GM19239 (cell line): ENCODE data around the gene KMT2C.
A peak's percentile ranks its signal among the peaks of the same experiment; 100 is the strongest.
"Not testable (repeated sequence)": the region's sequence is repeated elsewhere in the genome, so short reads cannot be mapped to it uniquely, and the experiment has no call there.

Source experiments
- DNase-seq: peaks from one replicate; pipeline ENCODE4 v3.0.0; 2011; ENCODE audit warnings: low spot score; ENCODE audit not compliant: insufficient read length
- FAIRE-seq: peaks from 2 replicates; lab custom pipeline; 2011; peaks lifted over from hg19 to GRCh38; lab: Jason Lieb, UNC

Gene KMT2C

DNA sequence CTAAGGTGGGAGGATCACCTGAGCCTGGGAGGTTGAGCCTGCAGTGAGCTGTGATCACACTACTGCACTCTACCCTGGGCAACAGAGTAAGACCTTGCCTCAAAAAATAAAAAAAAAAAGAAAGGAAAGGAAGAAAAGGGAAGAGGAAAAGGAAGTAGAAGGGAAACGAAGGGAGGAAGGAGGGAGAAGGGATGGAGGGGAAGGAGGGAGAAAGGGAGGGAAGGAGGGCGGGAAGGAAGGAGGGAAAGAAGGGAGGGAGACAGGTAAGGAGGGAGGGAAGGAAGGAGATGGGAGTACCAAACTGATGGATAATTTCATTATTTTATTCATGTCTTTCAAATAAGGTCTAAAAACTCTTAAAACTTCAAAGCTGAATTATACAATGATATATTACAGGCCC is 106.3 kb downstream of the KMT2C start:
- DNase-seq, result no peak
- no peak for FAIRE-seq

DNA sequence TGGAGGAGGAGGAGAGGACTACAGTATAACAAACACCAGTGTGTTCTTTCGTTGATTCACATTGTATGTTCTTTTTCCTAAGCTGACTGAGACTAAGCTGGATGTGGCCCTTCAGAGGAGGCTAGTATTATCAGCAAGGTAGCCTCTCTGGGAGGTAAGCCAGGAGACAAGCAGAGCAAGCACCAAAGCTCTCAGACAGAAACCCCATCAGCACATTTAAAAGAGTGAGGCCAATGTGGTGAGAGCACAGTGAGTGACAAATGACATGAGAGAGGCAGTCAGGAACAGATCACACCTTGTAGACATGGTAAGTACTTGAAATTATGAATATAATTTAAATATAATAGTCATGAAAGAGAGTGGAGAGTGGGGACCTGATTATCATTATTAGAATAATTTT is 107.6 kb downstream of the KMT2C start:
- no peak for FAIRE-seq

DNA sequence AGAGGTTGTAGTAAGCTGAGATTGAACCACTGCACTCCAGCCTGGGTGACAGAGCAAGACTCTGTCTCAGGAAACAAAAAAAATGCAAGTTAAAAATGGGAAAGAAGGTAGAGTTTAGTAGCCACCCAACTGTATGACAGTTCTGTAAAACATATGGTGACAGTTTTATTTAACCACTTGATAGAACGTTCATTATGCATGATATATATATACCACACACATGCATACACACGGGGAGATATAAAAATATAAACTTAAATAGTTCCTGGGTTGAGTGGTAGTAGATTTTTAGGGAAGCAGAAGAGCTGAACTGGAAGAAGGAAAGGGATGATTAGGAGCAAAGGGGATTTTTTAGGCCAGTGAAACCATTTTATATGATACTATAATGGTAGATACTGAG is 120.0 kb downstream of the KMT2C start:
- DNase-seq, result no peak
- FAIRE-seq, result no peak

More for the DNA sequence above, 107.6 kb downstream of the KMT2C start:
- DNase-seq, result no peak

DNA sequence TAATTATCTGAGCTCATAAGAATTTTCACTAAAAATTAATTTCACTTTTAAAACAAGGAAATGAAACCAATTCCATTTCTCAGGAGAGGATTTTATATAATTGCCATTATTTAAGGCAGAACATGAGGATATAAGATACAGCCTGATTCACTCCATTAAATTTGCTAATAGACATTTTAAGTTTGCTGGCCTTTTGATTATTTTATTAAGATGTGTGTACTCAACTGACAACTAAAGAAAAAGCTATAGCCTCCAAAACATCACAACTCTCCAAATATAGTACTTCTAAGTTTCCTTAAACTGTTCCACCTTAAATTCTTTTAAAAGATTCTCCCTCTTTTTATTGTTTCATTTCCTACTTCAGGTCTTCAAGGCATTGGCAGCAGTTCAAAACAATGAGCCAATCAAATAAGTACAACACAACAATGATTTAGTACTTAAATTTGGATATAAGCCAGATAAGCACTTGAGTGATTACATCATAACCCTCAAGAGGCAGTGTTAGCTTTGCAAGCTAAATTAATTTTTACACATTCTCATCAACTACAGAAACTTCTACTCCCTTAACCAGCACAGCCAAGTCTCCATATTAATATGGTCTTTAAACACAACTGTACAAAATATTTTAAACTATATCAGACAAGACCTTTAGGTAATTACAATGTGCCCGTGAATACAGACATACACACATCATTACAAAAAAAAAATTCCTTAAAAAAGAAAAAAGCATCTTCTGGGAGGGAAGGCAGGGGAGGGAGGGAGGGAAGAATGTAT is 121.8 kb downstream of the KMT2C start:
- FAIRE-seq, result peak; percentile 81
- no peak for DNase-seq

DNA sequence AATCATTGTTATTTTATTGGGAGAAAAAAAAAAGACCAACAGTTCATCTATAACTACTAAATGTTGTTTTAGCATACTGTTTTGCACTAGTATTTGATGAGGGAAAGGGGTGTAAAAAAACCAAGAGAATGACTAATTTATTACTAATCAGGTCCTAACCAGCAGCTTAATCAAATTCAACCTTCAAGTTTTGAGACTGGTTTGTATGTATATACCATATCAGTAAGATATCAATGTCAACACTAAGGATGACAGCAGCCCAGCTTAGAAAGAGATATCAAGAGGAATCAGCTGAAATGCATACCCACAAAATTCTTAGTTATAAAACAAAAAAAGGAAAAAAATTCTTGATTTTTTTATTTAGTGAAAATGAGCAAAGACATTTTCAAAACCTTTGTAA is 122.6 kb downstream of the KMT2C start:
- FAIRE-seq (no peak), DNase-seq (no peak)

DNA sequence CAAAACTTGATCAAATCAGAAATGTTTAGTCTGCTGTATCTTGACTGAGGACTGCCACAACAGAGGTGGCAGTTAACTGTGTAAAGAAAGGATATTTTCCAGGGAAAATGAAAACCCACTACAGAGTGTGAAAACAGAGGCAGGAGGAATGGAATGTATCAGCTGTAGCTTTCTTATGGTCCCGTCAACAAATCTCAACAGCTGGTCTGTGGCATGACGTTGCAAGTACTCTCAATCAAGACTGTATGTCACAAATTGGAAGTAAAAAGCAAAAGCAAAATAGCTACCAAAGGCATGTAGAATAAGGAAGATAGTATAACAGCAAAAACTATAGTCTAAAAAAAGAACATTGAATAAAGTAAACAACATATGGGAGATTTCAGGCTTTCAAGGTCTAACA is 123.5 kb downstream of the KMT2C start:
- FAIRE-seq (no peak), DNase-seq (no peak)

DNA sequence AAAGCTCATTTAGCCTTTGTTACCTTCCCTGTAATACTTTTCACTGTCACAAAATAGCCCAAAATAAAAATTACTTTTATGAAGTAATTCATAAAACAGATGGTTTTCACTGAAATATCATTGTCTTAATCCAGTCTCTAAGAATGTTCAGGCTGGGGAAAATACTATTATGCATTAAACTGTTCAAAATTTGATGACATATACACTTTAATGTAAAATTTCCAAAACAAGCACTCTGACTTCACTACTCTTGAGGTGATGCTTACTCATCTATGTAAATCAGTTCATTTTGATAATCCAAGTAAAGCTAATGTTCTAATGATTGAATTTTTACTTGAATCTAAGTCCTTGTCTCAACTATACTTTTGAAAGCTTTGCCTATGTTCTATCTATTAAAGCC is 127.9 kb downstream of the KMT2C start:
- DNase-seq (no peak), FAIRE-seq (no peak)

DNA sequence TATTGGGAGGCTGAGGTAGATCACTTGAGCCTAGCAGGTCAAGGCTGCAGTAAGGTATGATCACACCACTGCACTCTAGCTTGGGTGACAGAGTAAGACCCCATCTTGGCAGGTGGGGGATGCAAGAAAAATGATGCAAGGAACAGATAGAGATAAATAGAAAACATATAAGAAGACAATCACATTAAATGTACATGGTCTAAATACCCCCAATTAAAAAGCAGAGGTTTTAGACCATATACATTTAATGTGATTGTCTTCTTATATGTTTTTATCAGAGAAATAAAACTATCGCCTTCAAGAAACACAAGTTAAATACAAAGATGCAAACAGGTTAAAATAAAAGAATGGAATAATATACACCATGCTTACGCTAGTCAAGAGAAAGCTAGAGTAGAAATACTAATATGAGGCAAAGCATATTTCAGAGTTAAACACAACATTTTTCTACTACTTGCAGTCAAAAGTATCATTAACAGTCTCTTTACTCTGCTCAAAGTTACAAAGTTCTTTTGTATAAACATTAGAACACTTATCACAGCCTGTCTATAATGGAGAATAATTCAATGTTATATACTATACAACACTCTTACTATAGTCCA is 136.2 kb downstream of the KMT2C start:
- not testable (repeated sequence) for DNase-seq, FAIRE-seq

DNA sequence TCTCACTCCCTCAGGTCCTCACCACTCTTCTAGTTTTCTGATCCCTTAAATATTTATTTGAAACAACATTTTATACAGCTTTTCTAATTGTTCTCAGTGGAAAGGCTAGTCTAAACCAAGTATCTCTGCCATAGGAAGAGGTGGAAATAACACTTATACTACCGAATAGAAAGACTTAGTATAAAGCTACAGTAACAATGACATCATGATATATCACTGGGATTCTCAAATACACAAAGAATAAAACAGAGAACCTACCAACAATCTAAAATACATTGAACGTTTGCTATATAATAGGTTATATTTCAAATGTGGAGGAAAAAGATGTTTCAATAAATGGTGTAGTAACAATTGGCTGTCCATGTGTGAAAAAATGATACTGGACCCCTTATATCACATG is 142.9 kb downstream of the KMT2C start:
- FAIRE-seq, result no peak
- no peak for DNase-seq

DNA sequence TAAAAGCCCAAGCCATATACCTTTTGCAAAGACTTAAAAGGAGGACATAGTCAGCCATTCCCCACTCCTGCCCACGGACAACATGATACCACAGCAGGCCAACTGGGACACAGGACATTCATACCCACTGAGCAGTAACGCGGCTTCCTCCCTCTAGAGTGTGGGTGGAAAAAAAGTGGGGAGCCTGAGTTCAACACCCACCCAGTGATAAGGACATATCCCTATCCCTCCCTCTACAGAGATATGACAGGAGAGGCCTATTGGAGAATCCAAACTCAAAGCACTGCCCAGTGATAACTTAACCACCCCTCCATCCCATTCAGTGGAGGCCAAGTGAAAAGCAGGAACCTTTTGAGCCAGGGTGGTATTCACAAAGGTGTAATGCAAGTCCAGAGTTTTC is 148.8 kb downstream of the KMT2C start:
- not testable (repeated sequence) for FAIRE-seq, DNase-seq

DNA sequence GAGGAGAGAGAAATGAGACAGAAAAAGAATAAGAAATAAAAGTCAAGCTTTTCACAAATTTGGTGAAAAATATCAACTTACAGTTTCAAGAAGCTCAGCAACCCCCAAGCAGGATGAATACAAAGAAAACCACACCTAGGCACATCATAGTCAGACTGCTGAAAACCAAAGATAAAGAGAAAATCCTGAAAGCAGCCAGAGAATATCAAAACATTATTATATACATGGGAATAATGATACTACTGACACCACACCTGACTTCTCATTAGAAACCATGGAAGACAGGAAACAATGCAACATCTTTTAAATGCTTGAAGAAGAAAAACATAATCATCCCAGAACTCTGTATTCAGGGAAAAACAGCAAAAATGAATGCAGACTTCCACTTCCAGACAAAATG is 149.6 kb downstream of the KMT2C start:
- DNase-seq, FAIRE-seq: not testable (repeated sequence)

DNA sequence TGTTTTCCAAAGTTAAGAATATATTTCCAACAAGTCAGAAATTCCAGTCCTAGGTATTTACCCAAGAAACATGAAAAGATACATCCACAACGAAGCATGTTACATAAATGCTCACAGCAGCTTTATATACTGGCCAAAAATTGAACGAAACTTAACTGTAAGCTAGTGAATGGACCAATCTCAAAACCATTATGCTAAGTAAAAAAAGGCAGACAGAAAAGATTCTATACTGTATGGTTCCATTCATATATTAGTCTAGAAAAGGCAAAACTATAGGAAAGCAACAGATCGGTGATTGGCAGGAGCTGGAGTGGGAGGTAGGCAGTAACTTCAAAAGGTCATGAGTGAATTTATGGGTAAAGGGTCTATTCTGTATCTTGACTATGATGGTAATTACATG is 150.8 kb downstream of the KMT2C start:
- FAIRE-seq, DNase-seq: not testable (repeated sequence)

DNA sequence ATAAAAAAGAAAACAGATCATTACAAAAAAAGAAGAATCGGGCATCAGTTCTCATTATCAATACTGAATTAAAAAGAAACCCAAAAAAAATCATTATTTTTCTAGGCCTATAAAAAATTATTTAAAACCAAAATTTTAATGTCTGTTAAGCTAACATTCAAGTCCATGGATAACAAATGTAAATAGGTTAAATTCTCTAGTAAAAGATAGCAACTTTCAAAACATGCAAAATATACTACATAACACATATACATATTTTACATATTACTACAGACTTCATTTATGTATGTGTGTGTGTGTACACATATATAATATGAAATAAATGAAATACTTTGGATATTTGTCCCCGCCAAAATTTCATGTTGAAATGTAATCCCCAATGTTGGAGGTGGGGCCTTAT is 158.1 kb downstream of the KMT2C start:
- not testable (repeated sequence) for DNase-seq, FAIRE-seq

DNA sequence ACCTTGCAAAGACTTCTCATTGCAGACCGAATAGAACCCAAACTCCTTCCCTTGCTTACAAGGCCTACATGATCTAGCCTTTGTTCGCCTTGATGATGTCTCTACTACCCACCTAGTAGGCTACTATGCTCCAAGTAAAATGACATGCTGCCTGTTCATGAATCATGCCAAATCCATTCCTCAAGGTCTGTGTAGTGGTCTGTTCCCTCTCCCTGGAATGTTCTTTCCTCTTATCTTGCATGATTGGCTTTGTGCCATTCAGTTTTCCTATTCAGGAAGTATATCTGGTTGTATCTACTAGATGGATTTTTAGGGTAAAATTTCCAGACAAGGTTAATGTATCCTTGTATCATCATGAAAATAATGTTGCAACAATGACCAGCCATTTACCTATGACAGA is 165.4 kb downstream of the KMT2C start:
- not testable (repeated sequence) for DNase-seq, FAIRE-seq

DNA sequence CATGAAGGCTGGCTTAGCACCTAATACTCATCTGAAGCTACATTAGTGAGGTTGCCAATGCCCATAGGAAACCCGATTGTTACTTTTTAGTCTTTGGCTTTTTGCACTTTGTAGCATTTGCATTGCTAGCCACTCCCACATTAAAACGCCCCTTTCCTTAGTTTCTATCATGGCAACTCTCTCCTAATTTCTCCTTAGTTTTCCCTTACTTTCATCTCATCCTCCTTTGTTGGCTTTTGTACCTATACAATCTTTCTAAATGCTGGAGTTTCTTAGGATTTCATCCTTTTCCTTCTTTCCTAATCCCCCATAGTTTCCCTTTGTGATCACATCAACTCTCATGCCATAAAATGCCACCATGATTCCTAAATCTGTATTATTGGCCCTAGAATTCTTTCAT is 168.9 kb downstream of the KMT2C start:
- not testable (repeated sequence) for FAIRE-seq

DNA sequence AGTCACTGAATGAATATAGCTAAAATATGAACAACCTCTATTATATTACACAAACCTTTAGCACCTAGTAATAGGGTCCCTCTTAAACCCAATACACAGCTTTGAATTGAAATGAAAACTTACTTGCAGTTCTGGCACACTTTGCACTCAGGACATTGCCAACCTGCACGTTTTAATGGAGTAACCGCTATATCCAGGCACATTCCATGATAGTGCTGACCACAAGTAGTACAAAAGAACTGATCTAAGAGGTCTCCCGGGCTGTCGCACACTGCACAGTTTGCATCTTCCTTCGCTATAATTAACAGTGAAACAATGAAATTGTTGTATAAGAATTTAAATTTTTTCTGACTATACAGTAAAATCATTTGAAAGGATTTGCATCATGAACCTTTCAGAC is 170.9 kb downstream of the KMT2C start:
- FAIRE-seq, DNase-seq: not testable (repeated sequence)

More for the DNA sequence above, 168.9 kb downstream of the KMT2C start:
- DNase-seq, result not testable (repeated sequence)

DNA sequence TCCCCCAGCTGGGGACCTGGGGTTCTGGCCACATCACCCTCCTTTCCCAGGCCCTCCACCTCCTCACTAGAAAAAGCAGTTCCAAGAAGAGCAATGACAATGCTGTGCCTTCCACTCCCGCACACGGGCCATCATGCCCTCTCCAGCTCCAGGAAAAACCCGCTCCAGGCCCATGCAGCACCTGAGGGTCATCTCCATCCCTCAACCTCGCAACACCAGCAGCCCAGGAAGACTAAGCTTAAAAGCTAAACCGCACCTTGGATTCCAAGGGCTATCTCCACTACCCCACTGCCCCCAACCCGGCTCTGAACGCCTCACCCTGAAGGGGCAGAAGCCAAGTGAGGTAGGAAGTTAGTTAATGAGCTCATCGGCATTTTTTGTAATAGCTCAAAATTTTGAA is 173.7 kb downstream of the KMT2C start:
- not testable (repeated sequence) for FAIRE-seq, DNase-seq

DNA sequence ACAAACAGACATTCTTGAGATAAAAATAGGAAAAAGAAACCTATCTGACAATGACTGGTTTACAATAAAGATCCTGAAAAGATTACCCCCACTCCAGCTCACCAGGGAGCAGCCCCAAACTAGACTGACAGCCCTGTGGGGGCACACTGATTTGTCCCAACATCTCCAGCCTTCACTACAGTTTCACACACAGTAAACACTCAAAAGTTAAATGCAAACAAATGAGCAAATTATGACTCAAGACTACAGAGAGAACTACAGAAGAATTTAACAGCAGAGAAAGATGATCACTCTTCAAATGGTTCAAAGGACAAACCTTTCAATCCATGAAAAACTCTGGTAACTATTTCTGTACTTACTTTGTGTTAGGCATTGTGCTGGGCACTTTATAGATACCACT is 176.2 kb downstream of the KMT2C start:
- not testable (repeated sequence) for DNase-seq, FAIRE-seq

DNA sequence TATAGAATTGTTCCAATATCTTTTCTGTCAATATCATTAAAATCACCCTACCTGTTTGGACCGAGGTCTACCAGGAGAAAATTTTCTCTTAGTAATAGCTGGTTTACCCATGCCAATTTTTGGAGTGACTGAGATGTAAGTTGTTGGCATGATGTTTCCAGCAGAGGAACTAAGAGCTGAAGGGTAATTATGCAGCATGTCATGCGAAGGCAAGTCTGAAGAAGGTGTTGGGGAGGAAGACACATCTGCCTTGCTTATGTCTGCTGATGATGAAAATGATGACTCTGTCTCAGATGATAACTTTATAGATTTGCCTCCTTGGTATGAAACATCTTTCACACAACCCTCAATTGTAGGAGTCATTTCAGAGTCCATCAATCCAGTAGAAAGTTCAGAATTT is 188.0 kb downstream of the KMT2C start:
- not testable (repeated sequence) for DNase-seq, FAIRE-seq

DNA sequence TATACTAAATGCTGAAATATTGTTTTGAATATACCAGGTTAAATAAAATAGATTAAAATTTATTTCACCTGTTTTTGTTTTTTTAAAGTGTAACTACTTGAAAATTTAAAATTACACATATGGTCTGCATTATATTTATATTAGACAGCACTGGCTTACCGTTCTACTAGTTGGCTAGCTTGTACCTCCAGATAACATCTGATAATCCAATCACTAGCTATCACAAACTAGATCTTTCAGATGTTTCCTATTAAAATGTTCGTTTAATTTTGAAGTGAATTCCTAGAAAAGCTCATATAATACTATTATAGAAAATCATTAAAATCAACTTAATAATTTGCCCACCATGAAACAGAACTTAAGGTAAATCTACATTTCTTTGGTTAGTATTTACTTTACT is 190.4 kb downstream of the KMT2C start:
- FAIRE-seq, result not testable (repeated sequence)

DNA sequence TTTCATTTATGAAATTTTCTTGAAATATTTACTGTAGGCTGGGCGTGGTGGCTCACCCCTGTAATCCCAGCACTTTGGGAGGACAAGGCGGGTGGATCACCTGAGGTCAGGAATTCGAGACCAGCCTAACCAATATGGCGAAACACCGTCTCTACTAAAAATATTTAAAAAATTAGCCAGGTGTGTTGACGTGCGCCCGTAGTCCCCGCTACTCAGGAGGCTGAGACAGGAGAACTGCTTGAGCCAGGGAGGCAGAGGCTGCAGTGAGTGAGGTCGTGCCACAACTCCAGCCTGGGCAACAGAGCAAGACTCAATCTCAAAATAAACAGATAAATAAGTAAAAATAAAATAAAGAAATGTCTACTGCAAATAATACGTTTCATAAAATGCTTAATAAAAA is 192.3 kb downstream of the KMT2C start:
- DNase-seq, FAIRE-seq: not testable (repeated sequence)

More for the DNA sequence above, 190.4 kb downstream of the KMT2C start:
- DNase-seq, result not testable (repeated sequence)
